Mesodermal cell (in vitro differentiated cells): Measurements from ENCODE around the gene GP1BA.
A peak's percentile ranks its signal among the peaks of the same experiment; 100 is the strongest.

ENCODE experiments used
- H3K27ac ChIP-seq: 2 replicates; pipeline ENCODE4 v1.7.0; 2013; ENCODE audit warnings: mild to moderate bottlenecking, low read depth, low read length, moderate library complexity; ENCODE audit not compliant: severe bottlenecking
- H3K36me3 ChIP-seq: 2 replicates; pipeline ENCODE4 v1.7.1; 2013; ENCODE audit warnings: mild to moderate bottlenecking, low read length, moderate library complexity; ENCODE audit not compliant: control insufficient read depth, insufficient read depth
- H3K4me1 ChIP-seq: one replicate; pipeline ENCODE4 v1.7.1; 2013; ENCODE audit warnings: mild to moderate bottlenecking, low read length; ENCODE audit not compliant: insufficient read depth, control insufficient read depth, poor library complexity, severe bottlenecking
- H3K4me3 ChIP-seq: 2 replicates; pipeline ENCODE4 v1.7.0; 2013; ENCODE audit warnings: low read length, control low read depth, mild to moderate bottlenecking; ENCODE audit not compliant: insufficient read depth, poor library complexity, severe bottlenecking; ENCODE audit errors: extremely low read depth
- H3K9me3 ChIP-seq: 2 replicates; pipeline ENCODE4 v1.7.1; 2013; ENCODE audit warnings: mild to moderate bottlenecking, low read length, moderate library complexity; ENCODE audit not compliant: control insufficient read depth
- WGBS, 2 experiments: methylation state at CpG; one replicate each; pipeline ENCODE4 v1.1.5; 2013; ENCODE audit warnings: missing lambda C conversion rate in 2 of 2; ENCODE audit not compliant: insufficient coverage in 2 of 2; 5-methylcytosine and 5-hydroxymethylcytosine counted together

GP1BA gene

GRCh38 chr17:4953451-4953961 lies 21.4 kb downstream of the GP1BA start:
- no peaks in the 10 kb centered on the region for H3K9me3 ChIP-seq
- WGBS, 2 experiments, result 94 to 95% methylated on average over 12 to 14 of the region's 14 CpGs
- peaks cover 21% of the 10 kb centered on the region for H3K36me3 ChIP-seq
- no peak overlapping the region for H3K4me3 ChIP-seq
- H3K4me1 ChIP-seq, result peaks cover 35% of the 10 kb centered on the region
- H3K27ac ChIP-seq, result peak overlapping the region; percentile 6

GRCh38 chr17:4955091-4955490 lies 23.0 kb downstream of the GP1BA start:
- Histone ChIP-seq H3K36me3 (peaks cover 32% of the 10 kb centered on the region), H3K4me3 (no peak overlapping the region), H3K9me3 (no peaks in the 10 kb centered on the region), H3K27ac (no peak overlapping the region), H3K4me1 (peaks cover 35% of the 10 kb centered on the region)
- 97 to 98% methylated on average over 5 to 8 of the region's 8 CpGs for WGBS, 2 experiments

- peaks cover 29% of the 10 kb centered on the region for H3K4me1 ChIP-seq
- 75 to 94% methylated on average over 6 to 9 of the region's 10 CpGs for WGBS, 2 experiments
- no peak overlapping the region for H3K4me3 ChIP-seq
- no peak overlapping the region for H3K27ac ChIP-seq
- no peaks in the 10 kb centered on the region for H3K9me3 ChIP-seq
- peaks cover 45% of the 10 kb centered on the region for H3K36me3 ChIP-seq
These were observed 24.5 kb downstream of the GP1BA start for GRCh38 chr17:4956493-4957061.

- no peak overlapping the region for H3K4me3 ChIP-seq
- 95 to 100% methylated on average over 3 of the region's 3 CpGs for WGBS, 2 experiments
- peaks cover 51% of the 10 kb centered on the region for H3K36me3 ChIP-seq
- no peaks in the 10 kb centered on the region for H3K9me3 ChIP-seq
- no peak overlapping the region for H3K27ac ChIP-seq
- H3K4me1 ChIP-seq, result peaks cover 19% of the 10 kb centered on the region
These were observed 26.0 kb downstream of the GP1BA start for GRCh38 chr17:4958102-4958501.

- peaks cover 53% of the 10 kb centered on the region for H3K36me3 ChIP-seq
- 94 to 97% methylated on average over 9 to 15 of the region's 18 CpGs for WGBS, 2 experiments
These were observed 27.3 kb downstream of the GP1BA start for GRCh38 chr17:4959261-4959965.

GRCh38 chr17:4960279-4960922 lies 28.3 kb downstream of the GP1BA start:
- peaks cover 58% of the 10 kb centered on the region for H3K36me3 ChIP-seq
- WGBS, 2 experiments, result 91 to 100% methylated on average over 2 to 5 of the region's 9 CpGs
- no peak overlapping the region for H3K4me3 ChIP-seq
- peaks cover 10% of the 10 kb centered on the region for H3K4me1 ChIP-seq
- peaks cover 4% of the 10 kb centered on the region for H3K9me3 ChIP-seq
- no peak overlapping the region for H3K27ac ChIP-seq

More at GRCh38 chr17:4959261-4959965, 27.3 kb downstream of the GP1BA start:
- Histone ChIP-seq H3K9me3 (no peaks in the 10 kb centered on the region), H3K4me1 (peaks cover 10% of the 10 kb centered on the region), H3K27ac (no peak overlapping the region), H3K4me3 (no peak overlapping the region)

- Histone ChIP-seq H3K4me3 (no peak overlapping the region), H3K4me1 (peaks cover 12% of the 10 kb centered on the region), H3K36me3 (peaks cover 49% of the 10 kb centered on the region), H3K9me3 (peaks cover 4% of the 10 kb centered on the region), H3K27ac (no peak overlapping the region)
- whole genome bisulfite sequencing, 2 experiments, result 96 to 98% methylated on average over 7 to 8 of the region's 15 CpGs
These were observed 33.4 kb downstream of the GP1BA start for GRCh38 chr17:4965311-4965986.

- WGBS, 2 experiments, result 1 to 2% methylated on average over 24 to 28 of the region's 42 CpGs
- peak overlapping the region; percentile 81 for H3K4me3 ChIP-seq
These were observed 34.9 kb downstream of the GP1BA start for GRCh38 chr17:4966844-4967538.

GRCh38 chr17:4967539-4968485 lies 35.7 kb downstream of the GP1BA start, which contains the start of gene SPAG7:
SPAG7 (minus strand) TSS chr17:4967817; CDS start chr17:4967804, 13 bp downstream.
- 1% methylated on average over 49 to 54 of the region's 66 CpGs for WGBS, 2 experiments

More at GRCh38 chr17:4966844-4967538, 34.9 kb downstream of the GP1BA start:
- H3K9me3 ChIP-seq, result peaks cover 4% of the 10 kb centered on the region
- peaks cover 53% of the 10 kb centered on the region for H3K36me3 ChIP-seq
- peak overlapping the region; percentile 97 for H3K27ac ChIP-seq
- peaks cover 10% of the 10 kb centered on the region for H3K4me1 ChIP-seq

More at GRCh38 chr17:4967539-4968485, 35.7 kb downstream of the GP1BA start, which contains the start of gene SPAG7:
- Histone ChIP-seq H3K4me3 (peak within 1 kb of the TSS; percentile 81), H3K36me3 (peaks cover 55% of the 10 kb centered on the region), H3K4me1 (peaks cover 10% of the 10 kb centered on the region), H3K9me3 (peaks cover 4% of the 10 kb centered on the region), H3K27ac (peak within 1 kb of the TSS; percentile 97)
